SHP77 (cell line): Measurements from ENCODE around the gene LNX1.
A peak's percentile ranks its signal among the peaks of the same experiment; 100 is the strongest.

ENCODE experiments used
- DNase-seq, 2 experiments: peaks; one replicate each; lab custom pipeline; 2025; lab: John Stamatoyannopoulos, UW

Gene LNX1

DNA sequence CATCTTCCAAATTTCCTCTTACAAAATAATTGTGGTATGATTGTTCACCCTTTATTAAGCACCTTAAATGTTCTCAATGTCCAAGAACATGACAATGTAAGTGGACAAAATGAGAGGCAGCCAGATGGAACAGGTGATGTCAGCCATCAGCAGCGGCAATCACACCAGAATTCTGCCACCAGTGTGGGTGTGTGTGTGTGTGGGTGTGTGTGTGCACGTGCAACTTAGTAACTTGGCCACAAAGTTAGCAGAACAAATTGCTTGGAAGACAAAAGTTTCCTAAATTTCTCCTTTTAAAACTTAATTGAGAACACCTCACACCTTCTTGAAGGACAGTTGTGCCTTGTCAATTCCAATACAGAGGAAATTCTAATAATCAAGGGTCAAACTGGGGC, 18.7 kb downstream of the LNX1 start:
- DNase-seq: no peak

DNA sequence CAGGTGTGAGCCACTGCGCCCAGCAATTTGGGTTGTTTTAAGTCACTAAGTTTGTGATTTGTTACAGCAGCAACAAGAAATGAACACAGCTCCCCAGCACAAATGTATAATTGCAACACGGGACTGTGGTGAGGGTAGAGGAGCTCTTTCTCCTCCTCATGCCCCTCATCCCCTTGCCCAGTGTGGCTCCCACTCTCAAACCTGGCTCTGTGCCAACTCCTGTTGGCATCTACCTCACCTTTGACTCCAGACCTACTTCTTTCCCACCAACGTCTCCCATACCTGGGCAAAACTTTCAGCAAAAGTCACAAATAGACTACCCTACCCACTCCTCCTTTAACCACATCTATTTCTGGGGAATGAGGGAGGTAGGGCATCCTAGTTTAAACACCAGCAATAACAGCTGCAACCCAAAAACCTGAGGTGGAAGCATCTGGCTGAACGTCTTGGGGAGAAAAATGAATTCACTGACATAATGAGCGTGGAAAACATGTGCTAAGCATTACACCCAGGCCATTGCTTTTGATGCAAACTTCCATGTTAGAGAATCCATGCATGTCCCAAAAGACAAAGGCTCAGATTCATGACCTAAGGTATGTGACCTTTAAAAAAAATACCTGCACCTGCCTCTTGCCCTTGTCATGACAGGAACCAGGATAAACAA, 19.2 kb downstream of the LNX1 start:
- DNase-seq: no peak

DNA sequence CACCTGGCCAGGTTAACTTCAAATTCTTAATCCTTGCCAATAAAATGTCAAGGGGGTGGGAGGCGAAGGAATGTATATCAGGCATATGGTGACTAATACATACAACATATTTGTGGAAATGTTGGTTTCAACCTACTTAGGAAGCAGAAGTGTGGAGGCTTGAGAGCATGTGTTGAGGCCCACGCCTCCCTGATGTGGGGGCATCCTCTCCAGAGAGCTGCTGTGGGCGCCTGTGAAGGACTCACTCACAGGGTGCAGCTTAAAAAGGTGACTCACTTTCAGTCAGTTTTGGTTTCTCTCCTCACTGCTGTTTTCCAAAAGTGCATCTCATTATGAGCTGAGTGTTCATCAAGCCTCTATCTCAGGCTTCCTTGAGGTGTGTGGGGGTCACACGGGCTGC, 27.5 kb downstream of the LNX1 start:
- no peak for DNase-seq

DNA sequence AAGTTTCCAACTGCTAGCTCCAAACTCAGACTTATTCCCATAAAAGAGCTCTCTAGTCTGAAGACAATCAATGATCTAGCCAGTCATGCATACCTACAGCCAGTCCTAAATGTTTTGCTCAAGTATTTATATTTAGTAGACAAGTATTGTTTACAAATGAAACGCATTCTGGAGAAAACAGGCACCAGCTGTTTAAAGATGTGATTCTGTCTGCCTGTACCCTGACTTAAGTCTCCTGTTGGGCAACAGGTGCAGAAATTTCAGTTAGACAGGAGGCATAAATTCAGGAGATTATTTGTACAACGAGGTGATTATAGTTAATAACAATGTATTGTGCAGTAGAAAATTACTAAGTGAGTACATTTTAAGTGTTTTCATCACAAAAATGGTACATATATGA, 28.9 kb downstream of the LNX1 start:
- DNase-seq: no peak

DNA sequence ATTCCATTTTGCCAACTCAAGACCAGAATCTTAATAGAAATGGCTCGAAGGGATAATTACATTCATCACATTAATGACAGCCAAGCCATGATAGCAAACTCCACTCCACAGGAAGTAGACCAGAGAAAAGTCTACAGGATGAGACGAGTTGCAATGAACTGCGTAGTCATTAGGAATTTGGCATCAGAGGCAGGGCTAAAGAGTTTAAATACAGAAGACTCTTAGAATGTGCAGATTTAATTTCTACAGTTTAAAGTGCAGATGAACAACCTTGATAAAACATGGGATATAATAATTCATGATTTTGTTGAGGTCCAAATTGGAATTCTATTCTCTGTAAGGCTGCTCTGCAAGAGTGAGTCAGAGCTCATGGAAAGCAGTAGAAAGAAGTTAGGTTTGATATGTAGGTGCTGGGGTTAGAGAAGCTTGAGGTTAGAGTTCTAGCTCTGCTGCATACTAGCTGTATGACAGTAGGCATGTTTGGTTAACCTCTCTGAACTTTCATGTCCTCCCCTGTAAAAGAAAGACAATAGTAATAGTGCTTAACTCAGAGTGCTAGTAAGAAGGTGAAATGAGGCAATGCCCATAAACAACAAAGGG, 32.2 kb downstream of the LNX1 start:
- no peak for DNase-seq

DNA sequence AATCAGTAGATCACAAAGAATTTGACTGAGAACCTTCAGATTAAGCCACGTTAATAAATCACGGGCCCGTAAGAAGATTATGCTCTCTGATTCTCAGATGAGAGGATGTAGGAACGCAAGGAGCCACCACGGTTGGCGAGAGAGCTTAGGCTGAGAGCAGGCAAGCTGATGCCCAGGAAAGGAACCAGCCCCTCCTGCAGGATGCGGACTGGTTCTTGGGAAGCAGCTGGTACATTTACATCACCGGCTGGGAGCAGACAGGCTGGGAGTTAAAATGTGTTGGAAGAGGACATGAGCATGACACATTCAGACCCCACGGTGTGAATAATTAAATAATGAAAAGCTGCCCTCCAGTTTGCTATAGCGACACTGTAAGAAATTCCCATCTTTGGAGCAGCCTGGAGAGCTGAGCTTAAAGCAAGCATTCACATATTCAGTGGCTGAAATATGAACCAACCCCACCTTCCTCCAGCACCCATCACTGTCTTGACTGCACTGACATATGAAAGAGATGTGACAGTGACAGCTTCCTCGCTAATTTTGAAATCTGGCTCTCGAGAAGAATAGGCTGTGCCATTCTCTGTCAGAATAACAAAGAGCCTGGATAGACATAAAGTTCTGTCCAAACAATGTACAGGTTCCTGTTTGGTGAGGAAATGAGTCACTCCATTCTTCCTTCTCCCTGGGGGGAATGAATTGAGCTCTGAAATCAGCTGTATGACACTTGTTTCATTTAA, 33.1 kb downstream of the LNX1 start:
- peak; percentile 32 to 53 for DNase-seq

DNA sequence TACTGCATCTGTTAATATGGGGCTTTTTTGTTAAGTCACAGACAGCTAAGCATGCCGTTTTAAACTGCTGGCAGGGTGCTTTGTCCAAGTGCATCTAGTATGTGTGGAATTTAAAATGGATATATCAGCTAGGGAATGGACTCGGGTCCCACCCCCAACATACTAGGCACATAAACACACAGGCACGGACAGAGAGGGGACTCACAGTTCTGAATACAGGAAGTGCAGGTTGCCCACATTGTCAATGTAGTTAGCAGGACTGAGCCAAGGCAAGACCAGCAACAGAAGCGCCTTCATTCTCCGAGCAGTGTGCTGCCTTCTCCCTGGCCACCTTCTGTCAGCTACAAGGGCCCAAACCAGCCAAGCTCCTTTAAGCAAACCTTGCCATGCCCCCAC, 33.6 kb downstream of the LNX1 start:
- DNase-seq: no peak

DNA sequence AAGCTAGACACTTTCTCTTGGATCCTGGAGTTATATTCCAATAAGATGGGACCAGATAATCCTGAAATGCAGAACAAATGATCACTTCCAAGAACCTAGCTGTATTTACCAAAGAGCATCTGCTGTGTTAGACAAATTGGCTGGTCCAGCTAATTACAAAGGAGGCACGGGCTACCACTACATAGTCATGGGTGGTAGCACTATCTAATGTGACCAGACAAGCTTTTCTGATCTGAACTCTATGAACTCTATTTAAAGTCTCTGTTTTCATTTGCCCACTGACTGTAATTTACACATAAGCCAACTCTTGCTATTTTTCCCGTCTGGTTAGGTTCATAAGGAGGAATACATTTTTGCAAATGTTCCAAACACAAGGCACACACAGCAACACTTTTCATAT, 34.6 kb downstream of the LNX1 start:
- no peak for DNase-seq

DNA sequence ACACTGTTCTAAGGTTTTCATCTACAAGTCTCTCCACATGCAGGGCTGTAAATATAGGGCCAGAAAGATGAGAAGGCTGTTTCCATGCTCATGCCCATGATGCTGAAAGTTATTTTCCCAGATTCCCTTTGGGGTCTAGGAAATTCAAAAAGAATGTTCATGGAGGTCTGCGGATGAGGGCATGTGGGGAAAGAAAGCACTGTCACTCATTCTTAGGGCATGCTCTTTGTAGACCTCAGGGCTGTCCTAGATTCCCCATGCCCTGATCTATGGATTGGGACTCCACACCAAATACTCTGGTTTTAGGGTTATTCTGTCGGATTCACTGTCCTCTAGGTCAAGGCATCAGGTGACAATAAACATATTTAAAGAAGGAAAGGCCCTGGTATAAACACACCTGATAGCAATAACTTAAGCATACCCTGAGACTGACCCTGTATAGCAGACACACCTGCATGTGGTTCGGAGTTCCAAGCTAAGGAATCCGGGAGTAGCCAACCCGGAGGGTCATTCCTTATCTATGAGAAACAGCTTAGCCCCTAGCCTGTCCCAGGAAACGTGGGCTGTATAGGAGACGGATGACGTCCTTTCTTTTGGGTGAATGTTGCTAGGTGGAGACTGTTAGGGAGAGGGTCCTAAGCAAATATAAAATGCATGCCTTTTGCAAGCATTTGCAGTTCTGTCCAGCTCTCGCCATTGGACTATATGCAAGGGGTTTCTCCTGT, 37.6 kb downstream of the LNX1 start:
- no peak for DNase-seq

DNA sequence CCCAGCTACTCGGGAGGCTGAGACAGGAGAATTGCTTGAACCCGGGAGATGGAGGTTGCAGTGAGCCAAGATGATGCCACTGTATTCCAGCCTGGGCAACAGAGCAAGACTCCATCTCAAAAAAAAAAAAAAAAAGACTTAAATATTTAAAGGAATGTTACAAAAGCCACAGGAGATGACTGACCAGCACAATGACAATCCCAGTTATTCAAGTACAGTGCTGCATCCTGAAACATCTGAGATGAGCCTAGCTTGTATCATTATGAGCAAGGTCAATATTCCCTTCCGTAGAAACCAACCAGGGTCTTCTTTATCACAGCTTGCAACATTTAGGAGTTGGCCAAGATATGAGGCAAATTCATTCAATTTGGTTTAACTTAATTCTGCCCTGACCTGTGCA, 38.6 kb downstream of the LNX1 start:
- DNase-seq: no peak

DNA sequence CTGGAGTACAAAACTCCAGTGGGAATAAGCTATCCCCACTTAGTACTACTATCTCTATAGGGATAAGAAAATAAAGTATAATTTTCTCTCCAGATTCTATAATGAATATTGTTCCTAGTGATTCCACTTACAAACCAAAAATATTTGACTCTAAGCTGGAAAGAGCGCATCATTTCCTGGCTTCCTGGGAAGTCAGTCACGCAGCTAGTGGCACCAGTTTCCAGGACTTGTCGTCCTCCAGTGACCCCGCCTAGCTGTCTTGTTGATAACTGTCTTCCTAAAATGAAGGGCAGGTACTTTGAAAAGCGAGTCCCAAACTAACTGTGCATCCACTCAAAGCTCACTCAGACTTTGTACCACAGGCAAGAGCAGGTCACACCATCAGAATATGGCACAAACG, 39.3 kb downstream of the LNX1 start:
- DNase-seq: no peak

DNA sequence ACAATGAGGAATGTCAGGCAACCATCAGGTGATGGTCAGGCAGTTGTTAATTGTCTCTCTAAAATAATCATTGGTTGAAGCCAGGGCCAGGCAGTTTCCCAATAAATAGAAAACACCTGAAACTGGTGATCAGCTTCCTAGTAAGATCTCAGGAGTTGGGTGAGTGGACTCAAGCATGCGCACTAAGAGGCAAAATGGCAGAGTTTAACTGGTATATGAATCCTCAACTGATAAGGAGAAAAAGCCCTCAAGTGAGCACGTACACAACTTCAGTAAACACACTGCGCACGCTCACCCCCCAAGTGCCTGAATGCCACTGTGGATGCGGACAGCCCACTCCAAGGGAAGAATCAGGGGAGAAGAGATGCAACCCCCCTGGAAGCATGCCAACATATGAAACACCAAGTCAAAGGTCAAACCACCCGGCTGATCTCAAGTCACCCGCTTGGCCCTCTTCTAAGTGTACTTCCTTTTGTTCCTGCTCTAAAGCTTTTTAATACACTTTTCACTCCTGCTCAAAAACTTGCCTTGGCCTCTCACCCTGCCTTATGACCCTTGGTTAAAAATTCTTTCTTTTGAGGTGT, 39.9 kb downstream of the LNX1 start:
- no peak for DNase-seq

DNA sequence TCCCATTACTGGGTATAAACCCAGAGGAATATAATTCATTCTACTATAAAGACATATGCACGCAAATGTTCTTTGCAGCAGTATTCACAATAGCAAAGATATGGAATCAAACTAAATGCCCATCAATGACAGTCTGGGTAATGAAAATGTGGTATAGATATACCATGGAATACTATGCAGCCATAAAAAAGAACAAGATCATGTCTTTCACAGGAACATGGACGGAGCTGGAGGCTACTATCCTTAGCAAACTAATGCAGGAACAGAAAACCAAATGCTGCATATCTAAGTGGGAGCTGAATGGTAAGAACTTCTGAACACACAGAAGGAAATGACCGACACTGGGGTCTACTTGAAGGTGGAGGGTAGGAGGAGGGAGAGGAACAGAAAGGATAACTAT, 42.6 kb downstream of the LNX1 start:
- DNase-seq: no peak

DNA sequence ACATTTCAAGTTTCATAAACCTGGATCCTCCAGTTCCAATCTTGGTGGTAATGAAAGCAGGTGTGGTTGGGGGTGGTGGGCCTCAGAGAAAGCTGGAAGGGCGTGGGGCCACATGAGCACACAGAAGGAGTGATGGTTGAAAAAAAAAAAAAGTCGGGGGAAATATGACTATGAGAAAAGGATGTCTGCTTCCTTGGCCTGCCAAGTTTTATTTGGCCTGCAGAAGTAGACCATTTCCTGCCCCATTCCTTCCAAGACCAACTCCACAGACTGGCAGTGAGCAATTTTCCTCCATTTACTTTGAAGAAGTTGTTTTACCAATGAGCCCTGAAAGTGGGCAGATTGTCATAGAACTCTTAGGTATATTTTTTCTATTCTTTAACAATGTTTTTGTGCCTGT, 43.3 kb downstream of the LNX1 start:
- no peak for DNase-seq

DNA sequence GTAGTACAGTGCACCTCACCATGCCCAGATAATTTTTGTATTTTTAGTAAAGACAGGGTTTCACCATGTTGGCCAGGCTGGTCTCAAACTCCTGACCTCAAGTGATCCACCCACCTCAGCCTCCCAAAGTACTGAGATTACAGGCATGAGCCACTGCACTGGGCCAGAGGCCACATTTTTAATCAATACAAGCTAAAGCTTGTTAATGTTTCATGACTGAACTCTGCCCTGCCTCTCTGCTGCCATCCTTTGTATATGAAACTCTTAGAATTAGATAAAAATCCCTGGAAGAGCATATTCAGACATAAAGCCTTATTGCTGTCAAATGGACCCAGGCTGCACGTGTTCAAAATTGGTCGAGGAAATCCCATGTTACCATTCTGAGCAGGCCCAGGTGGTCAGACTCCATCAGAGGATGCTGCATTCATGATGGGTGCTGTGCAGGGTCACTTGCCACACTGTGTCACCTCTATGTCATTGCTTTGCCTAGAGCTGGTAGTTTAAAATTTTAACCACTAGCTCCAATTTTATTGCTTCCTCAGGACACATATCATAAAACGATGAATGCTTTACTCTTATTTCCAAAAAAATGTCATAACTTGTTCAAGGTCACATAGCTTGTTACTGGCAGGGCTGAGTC, 45.2 kb downstream of the LNX1 start:
- no peak for DNase-seq

DNA sequence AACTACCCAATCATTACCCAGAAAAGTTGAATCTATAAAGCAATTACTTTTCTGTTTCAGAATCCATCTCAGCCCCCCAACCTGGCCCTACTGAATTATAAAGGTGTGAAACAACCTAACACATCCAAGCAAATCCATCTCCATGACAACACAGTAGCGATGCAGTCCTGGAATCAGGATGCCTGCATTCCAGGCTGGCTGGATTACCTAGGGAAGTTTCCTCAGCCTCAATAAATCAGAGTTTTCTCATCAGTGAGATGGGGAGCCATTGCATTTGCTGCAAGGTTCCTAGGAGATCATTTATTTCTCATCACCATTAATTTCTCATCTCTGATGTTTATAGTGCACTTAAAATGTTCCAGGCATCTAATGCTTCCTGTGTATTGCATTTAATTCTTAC, 46.0 kb downstream of the LNX1 start:
- DNase-seq: no peak

DNA sequence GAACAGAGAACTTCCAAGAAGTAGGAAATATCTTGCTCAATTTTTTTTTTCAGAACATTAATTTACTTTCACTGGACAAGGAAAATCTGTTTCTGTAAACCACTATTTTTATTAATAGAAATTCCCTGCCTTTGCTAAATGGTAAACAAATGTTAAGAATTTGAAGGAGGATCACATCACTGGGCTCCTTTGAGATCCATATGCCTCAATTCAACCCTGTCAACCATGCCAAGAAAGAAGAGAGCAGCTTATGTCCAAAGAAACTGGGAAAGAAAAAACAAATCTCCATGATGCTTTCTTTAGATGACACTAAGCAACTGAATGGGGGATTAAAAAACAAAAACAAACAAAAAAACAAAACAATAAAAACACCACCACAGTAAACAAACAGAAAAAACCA, 47.7 kb downstream of the LNX1 start:
- no peak for DNase-seq

DNA sequence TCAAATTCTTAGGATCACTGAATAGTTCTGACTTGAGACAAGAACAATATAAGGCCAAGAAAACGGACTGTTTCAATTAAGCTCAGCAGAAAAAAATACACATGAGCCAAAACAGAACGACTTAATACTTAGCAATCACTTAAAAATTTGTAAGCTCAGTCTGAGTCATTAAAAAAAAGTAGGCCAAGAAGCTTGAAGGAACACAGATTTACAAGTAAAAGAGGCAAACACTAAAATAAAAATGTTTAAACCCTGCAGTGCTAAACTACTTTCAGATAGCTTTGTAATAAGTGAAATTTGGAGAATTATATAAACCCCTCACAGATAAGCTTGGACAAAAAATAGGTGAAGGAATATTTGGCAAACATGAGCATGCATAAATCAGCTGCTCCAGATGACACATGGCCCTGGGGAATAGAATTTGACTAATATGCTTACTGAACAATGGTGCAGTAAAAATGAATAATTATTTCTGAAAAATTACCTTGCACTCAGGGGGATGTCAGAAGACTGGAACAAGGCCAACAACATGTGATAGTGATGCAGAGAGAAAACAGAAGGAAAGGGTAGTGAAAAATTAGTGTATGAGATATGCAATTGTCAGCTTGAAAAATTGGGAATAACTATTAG, 49.6 kb downstream of the LNX1 start:
- DNase-seq: no peak

DNA sequence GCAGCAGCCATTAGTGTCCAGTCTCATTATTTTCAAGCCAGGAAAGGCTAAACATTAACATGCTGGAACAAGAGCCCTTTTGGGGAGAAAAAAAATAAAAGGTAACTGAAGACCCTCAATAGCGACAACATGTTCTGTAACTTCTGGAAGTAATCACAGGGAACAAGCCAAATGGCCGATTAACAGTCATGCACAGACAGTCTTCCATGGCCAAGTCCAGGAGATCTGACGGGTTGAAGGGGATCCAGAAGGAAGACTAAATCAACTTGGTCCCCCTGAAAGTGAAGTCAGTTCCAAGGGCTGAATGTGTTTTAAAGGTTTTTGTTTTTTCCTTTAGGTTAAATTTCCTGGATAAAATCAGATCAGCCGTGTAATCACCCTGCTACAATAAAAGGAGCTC, 52.5 kb downstream of the LNX1 start:
- no peak for DNase-seq

DNA sequence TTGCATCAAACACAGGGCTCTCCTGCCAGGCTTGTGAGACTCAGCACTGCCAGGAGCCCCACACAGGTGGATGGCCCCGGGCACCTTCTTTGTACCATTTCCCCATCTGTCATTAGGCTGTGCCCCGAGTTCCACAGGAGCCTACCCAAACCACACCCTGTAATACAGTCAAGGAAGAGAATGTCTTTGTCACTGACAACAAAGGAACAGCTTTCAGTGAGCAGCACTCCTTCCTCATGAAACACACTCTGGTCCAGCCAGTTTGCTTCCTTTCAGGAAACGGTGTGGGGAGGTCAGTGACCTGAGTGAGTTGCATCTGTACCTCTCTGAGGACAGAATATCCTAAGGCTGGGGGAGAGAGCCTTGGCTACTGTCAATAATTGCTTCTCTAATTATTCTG, 53.7 kb downstream of the LNX1 start:
- no peak for DNase-seq

DNA sequence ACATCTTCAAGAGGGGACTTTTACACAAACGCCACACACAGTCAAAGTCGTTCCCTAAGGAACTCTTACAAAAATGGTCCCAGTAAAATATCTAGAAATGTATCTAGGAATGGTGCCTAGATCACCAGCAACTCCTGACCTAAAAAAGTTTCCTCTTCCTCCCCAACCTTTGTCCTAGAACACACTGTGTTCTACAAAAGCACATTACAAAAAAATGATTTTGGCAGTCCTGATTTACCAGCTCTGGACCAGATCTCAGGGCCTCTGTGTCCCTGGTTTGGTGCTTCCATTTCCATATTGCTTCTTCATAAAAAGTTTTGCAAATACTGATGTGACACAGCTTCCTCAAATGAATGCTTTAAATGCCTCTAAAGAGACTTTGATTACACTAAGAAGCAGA, 55.0 kb downstream of the LNX1 start:
- no peak for DNase-seq

DNA sequence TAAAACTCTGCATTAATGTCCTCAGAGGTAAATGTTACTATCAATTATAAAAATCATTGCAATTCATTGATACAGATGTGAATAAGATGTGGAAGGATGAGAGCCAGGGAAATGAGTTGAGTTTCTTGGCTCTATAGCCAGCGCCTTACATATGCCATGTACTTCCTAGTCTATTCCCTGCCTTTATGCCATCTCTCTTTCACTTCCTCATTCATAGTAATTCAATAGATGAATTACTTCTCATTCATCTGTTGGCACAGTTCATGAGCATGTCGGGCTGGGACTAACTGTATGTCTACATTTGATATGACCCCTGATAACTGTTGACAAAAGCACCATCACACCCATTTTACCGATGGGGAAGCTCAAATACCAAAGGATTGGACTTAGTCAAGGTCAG, 55.7 kb downstream of the LNX1 start:
- no peak for DNase-seq
